Epithelial cell of proximal tubule (primary cell): ENCODE data around the gene PLSCR5. TPM values are rescaled to one million over a fixed set of nuclear protein-coding genes. Genes with fewer than 3 reads are reported as not detected.

Source experiments
- DNase-seq: peaks from one replicate; pipeline ENCODE4 v3.0.0-alpha.2; 2011; ENCODE audit warnings: low read depth
- H3K4me3 ChIP-seq: 2 replicates; pipeline ENCODE4 v1.5.1; 2011; ENCODE audit warnings: low read depth, mild to moderate bottlenecking, low read length
- CTCF ChIP-seq: conservative IDR thresholded peaks from 2 replicates; pipeline ENCODE4 v1.5.1; 2012; ENCODE audit warnings: low read depth, mild to moderate bottlenecking, low read length
- total RNA-seq: library from RNA; depleted of rRNA; stranded (reverse); fragments of >200 nt; gene quantifications from 2 replicates; pipeline ENCODE4 v1.2.3, GENCODE V29; 2015

The PLSCR5 gene
- total RNA-seq, 1 donor from 2014 or later: not detected

DNA sequence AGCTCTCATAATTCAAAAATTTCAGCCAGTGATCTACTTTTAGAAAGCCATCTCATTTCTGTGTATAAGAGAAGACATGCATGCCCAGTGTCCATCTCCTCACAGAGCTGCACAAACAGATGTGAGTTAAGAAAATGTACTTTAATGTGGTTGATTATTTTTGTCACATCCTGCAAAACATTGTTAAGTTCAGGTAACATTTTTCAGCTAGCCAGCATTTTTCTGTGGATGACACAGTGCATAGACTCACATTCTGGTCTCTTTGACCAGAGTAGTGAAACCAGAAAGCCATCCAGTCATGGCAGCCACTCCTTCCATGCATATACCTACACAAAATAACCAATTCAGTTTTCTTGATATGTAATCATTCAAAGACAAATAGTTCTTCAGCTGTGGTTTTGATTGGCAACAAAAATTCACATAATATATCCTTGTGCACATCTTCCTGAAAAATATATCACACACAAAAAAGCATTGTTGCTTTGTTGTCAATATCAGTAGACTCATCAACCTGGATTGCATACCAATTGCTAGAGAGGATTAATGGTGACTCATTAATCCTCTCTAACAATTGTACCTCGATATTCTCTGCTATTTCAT, 58.7 kb downstream of the PLSCR5 start:
- no peak for TF ChIP-seq CTCF
- H3K4me3 ChIP-seq: no peak overlapping the region
- DNase-seq: no peak

DNA sequence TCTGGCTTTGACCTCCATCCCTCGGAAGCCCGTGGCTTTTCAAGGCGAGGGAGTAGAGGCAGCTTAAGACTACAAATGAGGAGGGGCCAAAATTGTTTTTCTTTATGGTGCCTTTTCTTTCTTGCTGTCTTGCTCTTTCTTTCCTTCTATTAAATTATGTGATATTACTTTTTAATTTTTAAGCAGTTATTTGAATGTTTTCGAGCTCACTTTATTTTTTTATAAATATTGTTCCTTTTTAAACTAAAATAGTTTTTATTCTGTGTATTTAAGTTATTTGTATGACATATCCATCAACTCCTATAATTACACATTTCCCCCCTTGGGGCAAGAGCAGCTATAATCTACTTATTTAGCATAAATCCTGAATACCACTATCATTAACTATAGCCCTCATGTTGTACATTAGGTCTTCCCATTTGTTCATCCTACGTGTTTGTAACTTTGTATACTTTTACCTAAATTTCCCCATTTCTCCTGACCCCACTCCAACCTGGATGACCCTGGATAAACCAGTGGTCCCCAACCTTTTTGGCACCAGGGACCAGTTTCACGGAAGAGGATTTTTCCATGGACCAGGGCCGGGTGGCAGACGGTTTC, 60.1 kb downstream of the PLSCR5 start:
- peak overlapping the region; percentile 85 for H3K4me3 ChIP-seq
- no peak for DNase-seq
- no peak for TF ChIP-seq CTCF

DNA sequence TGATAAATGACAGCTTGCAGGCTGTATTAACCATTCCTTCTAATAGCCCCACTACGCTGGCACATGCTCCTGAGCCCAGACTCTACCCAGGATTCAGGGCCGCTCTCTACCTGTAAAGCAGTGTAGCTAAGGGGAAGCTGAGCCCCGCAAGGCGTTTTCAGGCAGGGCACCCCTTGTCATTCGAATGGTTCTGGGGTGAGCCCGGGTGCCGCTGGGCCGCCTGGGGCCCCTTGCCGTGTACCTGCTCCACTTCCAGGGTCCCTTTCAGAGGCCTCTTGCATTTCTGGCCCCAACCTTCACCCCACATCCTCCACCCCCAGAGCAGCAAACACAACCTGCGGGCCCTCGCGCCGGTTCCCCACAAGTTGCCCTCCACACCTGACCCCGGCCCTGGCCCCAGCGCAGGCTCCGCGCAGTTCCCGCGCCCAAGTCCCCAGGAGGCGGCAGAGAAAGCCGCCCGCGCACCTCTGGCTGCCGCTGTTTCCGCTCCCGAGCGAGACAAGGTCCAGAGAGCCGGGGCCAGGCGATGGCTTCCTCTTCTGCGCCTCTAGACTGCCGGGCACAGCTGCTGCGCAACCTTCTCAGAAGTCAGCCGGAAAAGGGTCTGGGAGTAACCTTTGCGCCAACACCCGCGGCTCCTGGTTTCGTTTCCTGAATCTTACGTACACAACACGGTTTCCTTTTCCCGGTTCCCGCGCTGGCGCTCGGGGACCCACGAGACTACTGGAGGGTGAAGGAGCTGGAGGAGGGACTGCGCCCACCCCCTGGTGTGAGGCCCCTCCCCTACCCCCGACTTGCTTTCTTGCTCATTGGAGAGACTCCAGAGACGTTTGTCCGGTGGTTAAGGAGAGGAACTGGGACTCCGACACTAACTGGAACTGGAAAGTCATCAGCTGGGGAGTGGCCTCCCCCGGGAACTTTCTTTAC, 60.9 kb downstream of the PLSCR5 start, which contains the start of gene PLSCR1:
TSS of gene PLSCR1 (minus strand) at position 606 of the 927 bp plus-strand sequence. CDS start 8,055 bp downstream, outside the sequence.
- TF ChIP-seq CTCF: no peak
- DNase-seq: peak; percentile 71
- peak within 1 kb of the TSS; percentile 85 for H3K4me3 ChIP-seq

GRCh38 chr3:146543461-146544001, 61.6 kb downstream of the PLSCR5 start:
- H3K4me3 ChIP-seq: peak overlapping the region; percentile 85
- no peak for DNase-seq
- TF ChIP-seq CTCF: no peak

- peak overlapping the region; percentile 85 for H3K4me3 ChIP-seq
- TF ChIP-seq CTCF: no peak
- DNase-seq: no peak
Measured at GRCh38 chr3:146542978-146543377, 62.2 kb downstream of the PLSCR5 start.

GRCh38 chr3:146542179-146542578, 63.0 kb downstream of the PLSCR5 start:
- TF ChIP-seq CTCF: no peak
- H3K4me3 ChIP-seq: peak overlapping the region; percentile 85
- no peak for DNase-seq
